ENCODE results near the gene CLIC6. TPM values are rescaled to one million over a fixed set of nuclear protein-coding genes. Genes with fewer than 3 reads are reported as not detected.

The CLIC6 gene
- total RNA-seq, 1 donor from 2014 or later: 12.3 TPM

- DNase-seq (no peak), ATAC-seq (no peak)
- H3K27ac ChIP-seq: no peak overlapping the region
- H3K4me3 ChIP-seq: no peak overlapping the region
- intact Hi-C loops (cut with DNase I): no loop called here
- no peaks in the 10 kb centered on the region for H3K4me1 ChIP-seq
- H3K9me3 ChIP-seq: no peaks in the 10 kb centered on the region
- no peaks in the 10 kb centered on the region for H3K36me3 ChIP-seq
- no peaks in the 10 kb centered on the region for H3K27me3 ChIP-seq
- no peak for TF ChIP-seq CTCF (IDR thresholded peaks at IDR 0.05)
Observed at GRCh38 chr21:34626131-34626530, 42.7 kb upstream of the CLIC6 start.

DNA sequence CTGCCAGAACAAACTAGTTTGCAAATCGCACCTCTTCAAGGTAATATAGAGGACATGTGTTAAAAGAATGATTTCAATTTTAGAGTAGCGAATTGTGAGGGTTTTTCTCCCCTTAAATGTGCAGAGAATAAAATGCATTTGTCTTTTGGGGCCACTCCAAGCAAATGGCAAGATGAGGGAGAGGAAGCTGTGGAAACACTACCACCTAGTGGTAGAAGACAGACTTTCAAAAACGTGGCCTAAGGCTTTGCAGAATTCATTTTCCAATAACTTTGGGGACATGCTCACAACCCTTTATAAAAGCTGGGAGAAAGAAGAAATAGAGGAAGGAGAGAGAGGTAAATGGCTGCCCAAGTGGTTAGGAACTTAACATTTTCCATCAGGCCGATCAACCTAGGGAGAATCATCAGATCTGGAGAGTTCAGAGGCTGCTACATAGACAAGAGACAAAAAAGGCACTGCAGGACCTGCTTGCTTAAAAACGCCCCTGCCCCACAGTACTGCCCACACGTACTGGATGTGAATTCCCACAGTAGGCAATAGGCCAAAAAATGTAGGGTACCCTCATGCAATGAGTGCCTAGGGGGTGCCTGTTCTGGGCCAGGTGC lies 38.2 kb upstream of the CLIC6 start:
- intact Hi-C loops (cut with DNase I): no loop called here
- H3K4me1 ChIP-seq: no peaks in the 10 kb centered on the region
- H3K9me3 ChIP-seq: no peaks in the 10 kb centered on the region
- H3K27ac ChIP-seq: no peak overlapping the region
- ATAC-seq: peak; percentile 86
- no peak overlapping the region for H3K4me3 ChIP-seq
- no peak for DNase-seq
- peaks cover 10% of the 10 kb centered on the region for H3K27me3 ChIP-seq
- TF ChIP-seq CTCF (IDR thresholded peaks at IDR 0.05): peak; percentile 84
- no peaks in the 10 kb centered on the region for H3K36me3 ChIP-seq

- ATAC-seq: no peak
- H3K27ac ChIP-seq: no peak overlapping the region
Observed at GRCh38 chr21:34632498-34632897, 36.3 kb upstream of the CLIC6 start.

DNA sequence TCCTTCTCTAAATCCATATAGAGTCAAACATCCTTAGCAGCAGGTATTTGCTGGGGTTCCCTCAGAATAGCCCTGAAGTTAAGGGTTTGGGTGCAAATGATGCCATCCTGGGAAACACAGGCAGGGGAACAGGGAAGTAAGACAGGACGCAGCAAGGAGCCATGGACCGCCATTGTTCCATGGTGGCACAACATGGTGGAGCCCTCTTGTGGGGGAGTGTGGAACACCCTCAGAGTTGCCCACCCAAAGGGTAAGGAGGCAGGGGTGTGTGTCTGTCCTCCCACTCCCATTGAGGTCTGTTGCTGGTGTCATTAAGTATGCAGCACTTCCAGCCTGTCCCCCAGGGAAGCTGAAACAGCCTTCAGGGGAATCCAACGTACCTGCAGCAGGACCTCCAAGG lies 33.5 kb upstream of the CLIC6 start:
- H3K27ac ChIP-seq: no peak overlapping the region
- peak; percentile 46 for ATAC-seq
- intact Hi-C loops (cut with DNase I): no loop called here

More at GRCh38 chr21:34632498-34632897, 36.3 kb upstream of the CLIC6 start:
- Histone ChIP-seq H3K4me3 (no peak overlapping the region), H3K4me1 (no peaks in the 10 kb centered on the region), H3K36me3 (no peaks in the 10 kb centered on the region), H3K9me3 (no peaks in the 10 kb centered on the region), H3K27me3 (peaks cover 10% of the 10 kb centered on the region)
- no peak for DNase-seq
- intact Hi-C loops (cut with DNase I): no loop called here
- no peak for TF ChIP-seq CTCF (IDR thresholded peaks at IDR 0.05)

DNA sequence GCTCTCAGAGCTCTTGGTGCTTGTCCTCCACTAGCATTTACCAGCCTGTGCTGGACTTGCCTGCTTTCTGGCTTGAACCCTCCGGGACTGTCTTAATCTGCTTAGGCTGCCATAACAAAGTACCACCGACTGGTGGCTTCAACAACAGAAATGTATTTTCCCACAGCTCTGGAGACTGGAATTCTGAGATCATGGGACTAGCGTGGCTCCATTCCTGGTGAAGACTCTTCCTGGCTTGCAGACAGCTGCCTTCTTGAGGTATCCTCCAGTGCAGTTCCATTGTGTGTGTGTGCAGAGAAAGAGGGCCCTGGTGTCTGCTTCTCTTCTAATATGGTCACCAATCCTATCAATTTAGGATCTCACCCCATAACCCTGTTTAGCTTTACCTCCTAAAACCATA lies 31.8 kb upstream of the CLIC6 start:
- DNase-seq: no peak
- Histone ChIP-seq H3K4me3 (no peak overlapping the region), H3K9me3 (no peaks in the 10 kb centered on the region), H3K36me3 (no peaks in the 10 kb centered on the region), H3K27me3 (peaks cover 10% of the 10 kb centered on the region), H3K27ac (no peak overlapping the region), H3K4me1 (no peaks in the 10 kb centered on the region)
- no peak for ATAC-seq
- TF ChIP-seq CTCF (IDR thresholded peaks at IDR 0.05): no peak
- intact Hi-C loops (cut with DNase I): no loop called here

More for the DNA sequence above, 33.5 kb upstream of the CLIC6 start:
- no peaks in the 10 kb centered on the region for H3K36me3 ChIP-seq
- peaks cover 10% of the 10 kb centered on the region for H3K27me3 ChIP-seq
- no peaks in the 10 kb centered on the region for H3K9me3 ChIP-seq
- H3K4me3 ChIP-seq: no peak overlapping the region
- H3K4me1 ChIP-seq: no peaks in the 10 kb centered on the region
- TF ChIP-seq CTCF (IDR thresholded peaks at IDR 0.05): peak; percentile 31
- DNase-seq: no peak

- no peaks in the 10 kb centered on the region for H3K4me1 ChIP-seq
- no peak overlapping the region for H3K27ac ChIP-seq
- no peak overlapping the region for H3K4me3 ChIP-seq
- TF ChIP-seq CTCF (IDR thresholded peaks at IDR 0.05): no peak
- no peak for ATAC-seq
- no peaks in the 10 kb centered on the region for H3K9me3 ChIP-seq
- no peaks in the 10 kb centered on the region for H3K36me3 ChIP-seq
- intact Hi-C loops (cut with DNase I): no loop called here
- peaks cover 7% of the 10 kb centered on the region for H3K27me3 ChIP-seq
- no peak for DNase-seq
Observed at GRCh38 chr21:34639250-34639649, 29.5 kb upstream of the CLIC6 start.

Data from upper lobe of right lung (tissue), 1 donor.